H9 (cell line): ENCODE measurements around the gene DNAJC7. TPM values are rescaled to one million over a fixed set of nuclear protein-coding genes. Genes with fewer than 3 reads are reported as not detected.
A peak's percentile ranks its signal among the peaks of the same experiment; 100 is the strongest.

Source experiments
- DNase-seq: peaks from one replicate; pipeline ENCODE4 v3.0.0-alpha.2; 2017
- H2AFZ ChIP-seq: one replicate; pipeline ENCODE4 v1.6.1; 2013; ENCODE audit warnings: mild to moderate bottlenecking, low read length, control low read depth, moderate library complexity
- H2AK5ac ChIP-seq: 2 replicates; pipeline ENCODE4 v1.6.1; 2013; ENCODE audit warnings: low read length, control low read depth, mixed read lengths; ENCODE audit not compliant: insufficient read length
- H2BK120ac ChIP-seq: one replicate; pipeline ENCODE4 v1.6.1; 2013; ENCODE audit warnings: low read depth, mild to moderate bottlenecking, low read length, control low read depth, inconsistent platforms; ENCODE audit not compliant: poor library complexity, severe bottlenecking
- H2BK12ac ChIP-seq: 2 replicates; pipeline ENCODE4 v1.6.1; 2013; ENCODE audit warnings: low read length, control low read depth, mixed read lengths, low read depth; ENCODE audit not compliant: insufficient read length
- H2BK15ac ChIP-seq: 2 replicates; pipeline ENCODE4 v1.6.1; 2013; ENCODE audit warnings: low read depth, low read length, control low read depth
- H2BK20ac ChIP-seq: one replicate; pipeline ENCODE4 v1.6.1; 2013; ENCODE audit warnings: low read depth, mild to moderate bottlenecking, low read length, control low read depth, inconsistent platforms; ENCODE audit not compliant: poor library complexity, severe bottlenecking
- H2BK5ac ChIP-seq: 2 replicates; pipeline ENCODE4 v1.6.1; 2013; ENCODE audit warnings: low read length, control low read depth, mixed read lengths; ENCODE audit not compliant: insufficient read length
- H3K14ac ChIP-seq: 2 replicates; pipeline ENCODE4 v1.6.1; 2013; ENCODE audit warnings: low read length, control low read depth; ENCODE audit not compliant: insufficient read depth
- H3K18ac ChIP-seq: 2 replicates; pipeline ENCODE4 v1.6.1; 2013; ENCODE audit warnings: low read depth, mild to moderate bottlenecking, mixed read lengths, low read length, control low read depth; ENCODE audit not compliant: insufficient read length
- H3K23ac ChIP-seq: 2 replicates; pipeline ENCODE4 v1.6.1; 2013; ENCODE audit warnings: low read length, control low read depth, mixed read lengths, low read depth; ENCODE audit not compliant: insufficient read length
- H3K23me2 ChIP-seq: 2 replicates; pipeline ENCODE4 v1.6.1; 2013; ENCODE audit warnings: low read depth, mild to moderate bottlenecking, mixed read lengths, low read length, control low read depth; ENCODE audit not compliant: insufficient read length, poor library complexity, severe bottlenecking
- H3K27ac ChIP-seq: 2 replicates; pipeline ENCODE4 v1.5.1; 2013; ENCODE audit warnings: low read length, control low read depth, mixed read lengths, low read depth; ENCODE audit not compliant: insufficient read length
- H3K27me3 ChIP-seq: 2 replicates; pipeline ENCODE4 v1.6.1; 2013; ENCODE audit warnings: low read length, control low read depth, inconsistent platforms; ENCODE audit not compliant: insufficient read depth
- H3K4ac ChIP-seq: 2 replicates; pipeline ENCODE4 v1.6.1; 2013; ENCODE audit warnings: low read depth, mild to moderate bottlenecking, control low read depth, inconsistent platforms, low read length, moderate library complexity
- H3K4me1 ChIP-seq: 2 replicates; pipeline ENCODE4 v1.6.1; 2013; ENCODE audit warnings: low read length, control low read depth, inconsistent platforms; ENCODE audit not compliant: insufficient read depth
- H3K4me2 ChIP-seq: 2 replicates; pipeline ENCODE4 v1.6.1; 2013; ENCODE audit warnings: low read length, control low read depth, mixed read lengths; ENCODE audit not compliant: insufficient read length, insufficient read depth
- H3K56ac ChIP-seq: 2 replicates; pipeline ENCODE4 v1.6.1; 2013; ENCODE audit warnings: low read depth, mild to moderate bottlenecking, mixed read lengths, low read length, control low read depth; ENCODE audit not compliant: insufficient read length
- H3K79me1 ChIP-seq: 2 replicates; pipeline ENCODE4 v1.6.1; 2013; ENCODE audit warnings: low read depth, mild to moderate bottlenecking, moderate library complexity, low read length, control low read depth, inconsistent platforms; ENCODE audit not compliant: insufficient read depth, poor library complexity, severe bottlenecking
- H3K79me2 ChIP-seq: 2 replicates; pipeline ENCODE4 v1.6.1; 2013; ENCODE audit warnings: low read length, control low read depth, inconsistent platforms; ENCODE audit not compliant: insufficient read depth
- H3K9ac ChIP-seq: 2 replicates; pipeline ENCODE4 v1.6.1; 2013; ENCODE audit warnings: low read length, control low read depth, mixed read lengths; ENCODE audit not compliant: insufficient read length; ENCODE audit errors: extremely low read depth
- H3K9me3 ChIP-seq: one replicate; pipeline ENCODE4 v1.6.1; 2013; ENCODE audit warnings: low read depth, low read length, inconsistent platforms; ENCODE audit not compliant: control insufficient read depth
- H3T11ph ChIP-seq: one replicate; pipeline ENCODE4 v1.6.1; 2013; ENCODE audit warnings: mild to moderate bottlenecking, low read length, control low read depth, inconsistent platforms
- H4K20me1 ChIP-seq: one replicate; pipeline ENCODE4 v1.6.1; 2013; ENCODE audit not compliant: control insufficient read depth, insufficient read length, insufficient read depth
- H4K5ac ChIP-seq: 2 replicates; pipeline ENCODE4 v1.6.1; 2013; ENCODE audit warnings: low read depth, mild to moderate bottlenecking, mixed read lengths, low read length, control low read depth; ENCODE audit not compliant: insufficient read length
- H4K8ac ChIP-seq: replicated peaks from 2 replicates; pipeline ENCODE4 v1.6.1; 2013; ENCODE audit warnings: low read length, control low read depth, mixed read lengths, low read depth; ENCODE audit not compliant: insufficient read length
- H4K91ac ChIP-seq: 2 replicates; pipeline ENCODE4 v1.6.1; 2013; ENCODE audit warnings: low read depth, mild to moderate bottlenecking, moderate library complexity, mixed read lengths, low read length, control low read depth; ENCODE audit not compliant: insufficient read length
- H3K27ac Mint-ChIP-seq, 3 experiments: 2 replicates in 2 of 3; 3 replicates in 1 of 3; pipeline ENCODE4 v1.8.0; 2020 to 2021; ENCODE audit warnings: mixed read lengths in 3 of 3, mild to moderate bottlenecking in 1 of 3, moderate library complexity in 1 of 3
- H3K27me3 Mint-ChIP-seq: 2 replicates; pipeline ENCODE4 v1.8.0; 2021; ENCODE audit warnings: low read depth, mild to moderate bottlenecking, moderate library complexity, mixed read lengths
- H3K36me3 Mint-ChIP-seq, 3 experiments: 2 replicates in 2 of 3; 3 replicates in 1 of 3; pipeline ENCODE4 v1.8.0; 2020 to 2021; ENCODE audit warnings: low read depth in 3 of 3, mixed read lengths in 3 of 3; ENCODE audit not compliant: insufficient read depth in 1 of 3
- H3K4me1 Mint-ChIP-seq, 2 experiments: 2 replicates each; pipeline ENCODE4 v1.8.0; 2020; ENCODE audit warnings: mixed read lengths in 2 of 2
- H3K4me3 Mint-ChIP-seq, 2 experiments: 2 replicates in 1 of 2; 3 replicates in 1 of 2; pipeline ENCODE4 v1.8.0; 2020 to 2021; ENCODE audit warnings: mild to moderate bottlenecking in 2 of 2, mixed read lengths in 2 of 2, moderate library complexity in 1 of 2
- H3K9me3 Mint-ChIP-seq, 2 experiments: 2 replicates in 1 of 2; 3 replicates in 1 of 2; pipeline ENCODE4 v1.8.0; 2020; ENCODE audit warnings: mild to moderate bottlenecking in 2 of 2, mixed read lengths in 2 of 2, moderate library complexity in 1 of 2
- CTCF ChIP-seq: fragments of 200-600 bp; sonication (generic); conservative IDR thresholded peaks from 3 replicates; pipeline ENCODE4 v1.8.0; 2021; ENCODE audit warnings: antibody characterized with exemption, mild to moderate bottlenecking
- WGBS: extraction: QIAGEN DNeasy Blood & Tissue Kit; methylation state at CpG from one replicate; pipeline ENCODE4 v1.1.7; 2013; ENCODE audit warnings: missing lambda C conversion rate, low lambda C conversion rate, mixed read lengths; ENCODE audit not compliant: insufficient read length; ENCODE audit errors: extremely low coverage; 5-methylcytosine and 5-hydroxymethylcytosine counted together
- total RNA-seq: library from RNA; stranded (reverse); gene quantifications from 2 replicates; pipeline ENCODE4 v1.2.1, GENCODE V29; 2021

Gene DNAJC7
- total RNA-seq, 1 experiment from 2014 or later, result 141 TPM

DNA sequence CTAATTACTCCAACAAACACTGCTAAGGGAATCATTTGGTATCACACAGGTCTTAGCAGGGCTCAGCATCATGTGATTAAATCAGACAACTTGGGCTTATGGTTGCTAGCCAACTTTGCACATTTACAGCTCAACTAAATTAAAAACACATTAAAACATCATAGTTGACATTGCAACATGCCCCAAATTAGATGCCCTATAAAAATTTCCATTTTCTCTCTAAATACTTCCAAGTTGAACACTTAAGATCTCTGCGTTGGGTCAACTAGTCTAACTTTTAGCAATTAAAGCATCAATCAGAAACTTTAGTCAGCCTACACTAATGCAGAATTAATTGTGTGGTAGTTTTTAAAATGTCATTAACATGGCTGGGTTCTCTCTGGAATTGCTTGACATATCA lies 12.1 kb downstream of the DNAJC7 start:
- Mint-ChIP-seq H3K27ac (peak overlapping the region in 1 of 3 experiments; percentile 74; a peak in 2 of 7 replicates), H3K36me3 (peaks cover 27 to 54% (median 36%) of the 10 kb centered on the region in 3 experiments; a peak in 6 of 7 replicates), H3K9me3 (no peaks in the 10 kb centered on the region), H3K27me3 (no peaks in the 10 kb centered on the region), H3K4me1 (peaks cover 11 to 14% of the 10 kb centered on the region in 2 experiments), H3K4me3 (no peak overlapping the region)
- no peak for TF ChIP-seq CTCF
- Histone ChIP-seq H3T11ph (no peak overlapping the region), H4K20me1 (no peaks in the 10 kb centered on the region), H3K27me3 (no peaks in the 10 kb centered on the region), H4K8ac (no peak overlapping the region), H3K4me1 (no peaks in the 10 kb centered on the region), H3K27ac (no peak overlapping the region), H4K91ac (no peak overlapping the region), H2AFZ (no peak overlapping the region), H3K9me3 (no peaks in the 10 kb centered on the region), H2BK120ac (no peak overlapping the region), H3K18ac (no peak overlapping the region), H4K5ac (no peak overlapping the region), H2BK20ac (no peak overlapping the region), H3K79me2 (peaks cover 19% of the 10 kb centered on the region; the same call in 1 of the 2 replicates), H2BK15ac (no peak overlapping the region), H3K9ac (no peak overlapping the region), H3K4ac (no peak overlapping the region), H2AK5ac (no peak overlapping the region), H2BK5ac (no peak overlapping the region), H2BK12ac (no peak overlapping the region), H3K23me2 (no peaks in the 10 kb centered on the region), H3K4me2 (no peak overlapping the region), H3K14ac (no peak overlapping the region), H3K23ac (no peak overlapping the region), H3K56ac (no peak overlapping the region), H3K79me1 (no peaks in the 10 kb centered on the region)
- WGBS, result no CpG with 5 or more reads among the region's 1 CpG
- no peak for DNase-seq
